ENCODE data around the gene GRHL1. TPM values are rescaled to one million over a fixed set of nuclear protein-coding genes. Genes with fewer than 3 reads are reported as not detected.

The GRHL1 gene
- total and polyA plus RNA-seq, 2 of the 8 experiments (the other 6 are each of a cell fraction or from before 2014, with no cell fraction given), result 1.3 to 3.6 TPM

DNA sequence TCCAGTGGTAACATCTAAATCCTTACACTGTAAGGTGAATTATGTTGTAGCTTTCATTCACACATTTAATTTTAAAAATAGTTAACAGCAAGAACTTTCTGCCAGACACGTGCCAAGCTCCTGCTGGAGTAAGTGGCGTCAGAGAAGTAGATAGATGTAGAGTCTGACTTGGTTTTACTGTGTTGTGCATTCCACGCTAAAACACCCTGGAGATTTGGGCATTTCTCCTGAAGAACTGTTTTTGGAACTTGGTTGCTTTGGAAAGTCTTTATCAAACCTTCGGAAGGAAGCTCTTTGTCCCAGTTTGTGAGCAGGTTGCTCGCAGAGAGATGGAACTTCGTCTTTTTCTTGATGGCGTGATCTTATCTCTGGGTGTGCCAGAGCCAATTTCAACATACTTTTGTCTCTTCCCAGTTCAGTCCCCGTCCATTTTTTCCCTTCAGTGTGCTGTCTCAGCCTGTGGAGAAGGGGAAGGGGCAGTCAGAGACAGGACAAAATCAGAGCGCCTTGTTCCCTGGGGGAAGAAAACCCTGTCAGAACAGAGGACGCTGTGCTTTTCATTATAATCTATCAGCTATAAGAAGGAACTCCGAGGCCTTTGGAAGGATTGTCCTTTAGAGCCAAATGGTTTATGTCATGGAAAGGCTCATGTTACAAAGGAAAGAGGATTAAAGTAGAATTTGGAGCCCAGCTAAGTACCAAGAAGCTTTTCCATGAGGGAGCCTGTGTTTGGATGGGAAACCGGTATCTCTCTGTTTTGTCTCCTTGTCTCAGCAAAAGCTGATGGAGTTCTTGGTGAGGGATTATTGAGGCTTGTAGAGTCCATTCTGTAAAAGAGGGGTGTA, 18.9 kb downstream of the GRHL1 start (continued):
- TF ChIP-seq TAF7 (optimal IDR thresholded peaks at IDR 0.05; ENCODE audit: borderline replicate concordance, low read depth, low read length) (no peak), EZH2 (IDR thresholded peaks at IDR 0.05; ENCODE audit: low read depth, low read length, severe bottlenecking) (no peak), CBX5 (IDR thresholded peaks at IDR 0.05; ENCODE audit: low read depth, low read length) (no peak), CHD1 (IDR thresholded peaks at IDR 0.05; ENCODE audit: low read depth, low read length) (no peak), BCL11A (IDR thresholded peaks at IDR 0.05; ENCODE audit: low read depth in 2 of 2, low read length in 2 of 2) (no peak), MAFK (IDR thresholded peaks at IDR 0.05; ENCODE audit: low read depth, low read length) (no peak), FOSL1 (IDR thresholded peaks at IDR 0.05; ENCODE audit: insufficient read depth, low read depth, low read length) (no peak), EP300 (IDR thresholded peaks at IDR 0.05; ENCODE audit: borderline replicate concordance in 1 of 2, low read depth in 2 of 2, low read length in 2 of 2) (no peak), YY1 (IDR thresholded peaks at IDR 0.05; ENCODE audit: low read depth, low read length) (no peak)

All from H1 (cell line).